IMR-90 (cell line): ENCODE data around the gene FARP1. TPM values are rescaled to one million over a fixed set of nuclear protein-coding genes. Genes with fewer than 3 reads are reported as not detected.

Experiments
- ATAC-seq: fragments of 200-7000 bp; cut with Tn5 transposase; 2 replicates; pipeline ENCODE4 v1.9.1; 2020; ENCODE audit warnings: low read depth, mild to moderate bottlenecking, moderate library complexity
- BruUV-seq: library from RNA; stranded (reverse); fragments of 400-500 nt; replicated peaks from 2 replicates; lab custom pipeline; 2021; lab: Mats Ljungman, UMichigan
- CTCF ChIA-PET: fragments of 300-600 bp; formaldehyde crosslinking; extraction: SDS; loops from one replicate; lab custom pipeline; 2021; ENCODE audit warnings: antibody characterized with exemption; lab: Yijun Ruan, JAX
- POLR2A ChIA-PET: fragments of 300-600 bp; sonication (Branson Sonifier 250); formaldehyde crosslinking; loops from one replicate; lab custom pipeline; 2022; ENCODE audit warnings: antibody characterized with exemption; ENCODE audit not compliant: unreplicated experiment; lab: Charles Lee
- DNase-seq: peaks from one replicate; pipeline ENCODE4 v3.0.0; 2013
- H2AFZ ChIP-seq: replicated peaks from 2 replicates; pipeline ENCODE3; 2013; ENCODE audit warnings: low read length, mild to moderate bottlenecking; ENCODE audit not compliant: poor library complexity
- H2AK5ac ChIP-seq: 2 replicates; pipeline ENCODE4 v1.6.1; 2013; ENCODE audit warnings: low read depth, low read length, inconsistent platforms
- H2AK9ac ChIP-seq: replicated peaks from 2 replicates; pipeline ENCODE3; 2013; ENCODE audit warnings: mild to moderate bottlenecking, low read depth, low read length, moderate library complexity; ENCODE audit not compliant: poor library complexity
- H2BK120ac ChIP-seq: 2 replicates; pipeline ENCODE4 v1.6.1; 2013; ENCODE audit warnings: low read depth, low read length, inconsistent platforms
- H2BK15ac ChIP-seq: 3 replicates; pipeline ENCODE4 v1.6.1; 2013; ENCODE audit warnings: low read depth, low read length, inconsistent platforms
- H2BK20ac ChIP-seq: 2 replicates; pipeline ENCODE4 v1.6.1; 2013; ENCODE audit warnings: low read depth, mild to moderate bottlenecking, inconsistent platforms, low read length, moderate library complexity
- H2BK5ac ChIP-seq: 2 replicates; pipeline ENCODE4 v1.6.1; 2013; ENCODE audit warnings: mild to moderate bottlenecking, low read depth, low read length, inconsistent platforms; ENCODE audit not compliant: poor library complexity, severe bottlenecking
- H3K14ac ChIP-seq: replicated peaks from 2 replicates; pipeline ENCODE4 v1.6.1; 2013; ENCODE audit warnings: low read depth, low read length, inconsistent platforms
- H3K18ac ChIP-seq: 2 replicates; pipeline ENCODE4 v1.6.1; 2013; ENCODE audit warnings: low read depth, low read length, control low read depth
- H3K23ac ChIP-seq: 2 replicates; pipeline ENCODE4 v1.6.1; 2013; ENCODE audit warnings: low read depth, low read length, inconsistent platforms
- H3K27ac ChIP-seq: 2 replicates; pipeline ENCODE4 v1.5.1; 2013; ENCODE audit warnings: mild to moderate bottlenecking, control low read depth, low read length; ENCODE audit not compliant: insufficient read depth
- H3K27me3 ChIP-seq: 2 replicates; pipeline ENCODE4 v1.6.1; 2013; ENCODE audit warnings: low read length; ENCODE audit not compliant: control insufficient read depth, insufficient read depth
- H3K36me3 ChIP-seq: 2 replicates; pipeline ENCODE4 v1.6.1; 2013; ENCODE audit warnings: low read length, mixed read lengths; ENCODE audit not compliant: control insufficient read depth, insufficient read depth
- H3K4ac ChIP-seq: 2 replicates; pipeline ENCODE4 v1.6.1; 2013; ENCODE audit warnings: low read depth, low read length, inconsistent platforms
- H3K4me1 ChIP-seq: 2 replicates; pipeline ENCODE4 v1.6.1; 2013; ENCODE audit warnings: low read length, mixed read lengths; ENCODE audit not compliant: control insufficient read depth, insufficient read depth
- H3K4me2 ChIP-seq: 2 replicates; pipeline ENCODE4 v1.6.1; 2013; ENCODE audit warnings: low read depth, mild to moderate bottlenecking, control low read depth, low read length, moderate library complexity
- H3K4me3 ChIP-seq: 2 replicates; pipeline ENCODE4 v1.5.1; 2013; ENCODE audit warnings: low read depth, mild to moderate bottlenecking, control low read depth, low read length, moderate library complexity; ENCODE audit not compliant: insufficient read depth
- H3K56ac ChIP-seq: 2 replicates; pipeline ENCODE4 v1.6.1; 2013; ENCODE audit warnings: low read length, inconsistent platforms; ENCODE audit not compliant: insufficient read depth; ENCODE audit errors: extremely low read depth
- H3K79me1 ChIP-seq, 2 experiments: 2 replicates each; pipeline ENCODE4 v1.6.1; 2013; ENCODE audit warnings: low read length in 2 of 2, inconsistent platforms in 1 of 2, low read depth in 1 of 2
- H3K9ac ChIP-seq: 2 replicates; pipeline ENCODE4 v1.6.1; 2013; ENCODE audit warnings: low read depth, low read length, control low read depth
- H3K9me1 ChIP-seq: 2 replicates; pipeline ENCODE4 v1.6.1; 2013; ENCODE audit warnings: low read length, inconsistent platforms; ENCODE audit not compliant: insufficient read depth
- H3K9me3 ChIP-seq: 2 replicates; pipeline ENCODE4 v1.6.1; 2013; ENCODE audit warnings: low read length; ENCODE audit not compliant: control insufficient read depth, insufficient read depth
- H4K20me1 ChIP-seq: 2 replicates; pipeline ENCODE4 v1.6.1; 2013; ENCODE audit warnings: low read length, inconsistent platforms; ENCODE audit not compliant: insufficient read depth
- H4K5ac ChIP-seq: 2 replicates; pipeline ENCODE4 v1.6.1; 2013; ENCODE audit warnings: mild to moderate bottlenecking, low read depth, low read length, control low read depth
- H4K8ac ChIP-seq, 2 experiments: 2 replicates each; pipeline ENCODE4 v1.6.1; 2013; ENCODE audit warnings: low read depth in 2 of 2, low read length in 2 of 2, control low read depth in 1 of 2, inconsistent platforms in 1 of 2
- H4K91ac ChIP-seq: 2 replicates; pipeline ENCODE4 v1.6.1; 2013; ENCODE audit warnings: low read depth, low read length, inconsistent platforms; ENCODE audit not compliant: insufficient read depth
- BHLHE40 ChIP-seq: fragments of 150-350 bp; IDR thresholded peaks from 2 replicates; pipeline ENCODE4 v1.6.1; 2016; ENCODE audit warnings: mild to moderate bottlenecking, low read depth, low read length
- CEBPB ChIP-seq: IDR thresholded peaks from 2 replicates; pipeline ENCODE4 v1.6.1; 2012; ENCODE audit warnings: low read depth, low read length, improper control_type of control experiment
- CHD1 ChIP-seq: IDR thresholded peaks from 2 replicates; pipeline ENCODE4 v1.6.1; 2012; ENCODE audit warnings: low read depth, low read length, improper control_type of control experiment
- FOS ChIP-seq: fragments of 150-350 bp; IDR thresholded peaks from 2 replicates; pipeline ENCODE4 v1.6.1; 2016; ENCODE audit warnings: low read depth, low read length
- MAFK ChIP-seq: IDR thresholded peaks from 2 replicates; pipeline ENCODE4 v1.6.1; 2012; ENCODE audit warnings: low read depth, low read length, improper control_type of control experiment
- MAZ ChIP-seq: IDR thresholded peaks from 2 replicates; pipeline ENCODE4 v1.6.1; 2012; ENCODE audit warnings: low read depth, mild to moderate bottlenecking, low read length, improper control_type of control experiment, moderate library complexity, borderline replicate concordance
- MXI1 ChIP-seq: IDR thresholded peaks from 2 replicates; pipeline ENCODE4 v1.6.1; 2012; ENCODE audit warnings: low read depth, mild to moderate bottlenecking, low read length, moderate library complexity, borderline replicate concordance
- NFE2L2 ChIP-seq: fragments of 150-350 bp; IDR thresholded peaks from 2 replicates; pipeline ENCODE4 v1.6.1; 2016; ENCODE audit warnings: low read depth, mild to moderate bottlenecking, low read length
- POLR2A ChIP-seq: IDR thresholded peaks from 2 replicates; pipeline ENCODE4 v1.6.1; 2012; ENCODE audit warnings: mild to moderate bottlenecking, low read depth, low read length
- RAD21 ChIP-seq: IDR thresholded peaks from 2 replicates; pipeline ENCODE4 v1.6.1; 2012; ENCODE audit warnings: low read length, improper control_type of control experiment
- RCOR1 ChIP-seq: IDR thresholded peaks from 2 replicates; pipeline ENCODE4 v1.6.1; 2012; ENCODE audit warnings: mild to moderate bottlenecking, low read length, improper control_type of control experiment; ENCODE audit not compliant: insufficient replicate concordance
- RFX5 ChIP-seq: IDR thresholded peaks from 2 replicates; pipeline ENCODE4 v1.8.0; 2012; ENCODE audit warnings: low read depth, mild to moderate bottlenecking, low read length, moderate library complexity
- SMC3 ChIP-seq: fragments of 150-350 bp; IDR thresholded peaks from 2 replicates; pipeline ENCODE4 v1.6.1; 2016; ENCODE audit warnings: low read depth, mild to moderate bottlenecking, antibody characterized with exemption, low read length, moderate library complexity
- WGBS, 2 experiments: methylation state at CpG; one replicate each; pipeline versions ENCODE4 v1.1.5 to v1.1.7; 2013; ENCODE audit warnings: missing lambda C conversion rate in 2 of 2; ENCODE audit not compliant: insufficient read length in 1 of 2; ENCODE audit errors: extremely low coverage in 2 of 2; 5-methylcytosine and 5-hydroxymethylcytosine counted together
- dilution Hi-C: fragments of 300-500 bp; cut with HindIII; formaldehyde crosslinking; loops from one replicate; pipeline ENCODE4 v1.14.3; 2018; ENCODE audit warnings: low sequenced_read_pairs; ENCODE audit not compliant: unreplicated experiment
- in situ Hi-C: fragments of 300-500 bp; cut with MboI; formaldehyde crosslinking; loops from 3 replicates; pipeline ENCODE4 v1.14.3; 2019; ENCODE audit warnings: low sequenced_read_pairs, inconsistent platforms, mixed read lengths
- intact Hi-C: fragments of 100-400 bp; cut with micrococcal nuclease; formaldehyde crosslinking; loops from 2 replicates; pipeline ENCODE4 v1.10.0; 2022
- polyA plus RNA-seq, 3 experiments: library from polyadenylated mRNA; depleted of rRNA; stranded (reverse); fragments of >200 nt; gene quantifications; 2 replicates each; pipeline ENCODE4 v1.2.3, GENCODE V29; 2012; ENCODE audit warnings: low replicate concordance in 1 of 3
- total RNA-seq: library from RNA; depleted of rRNA; stranded (reverse); fragments of >200 nt; gene quantifications from 2 replicates; pipeline ENCODE4 v1.2.3, GENCODE V29; 2012
- TF ChIP-seq, protein P1 (sequence below): fragments of 150-350 bp; IDR thresholded peaks from 2 replicates; pipeline ENCODE4 v1.6.1; 2017; ENCODE audit warnings: mild to moderate bottlenecking, antibody characterized with exemption, low read length, low read depth
- TF ChIP-seq, protein P2 (sequence below): conservative IDR thresholded peaks from 2 replicates; pipeline ENCODE4 v1.5.1; 2012; ENCODE audit warnings: mild to moderate bottlenecking, low read depth, low read length, improper control_type of control experiment
- TF ChIP-seq, protein P3 (sequence below): fragments of 150-350 bp; IDR thresholded peaks from 2 replicates; pipeline ENCODE4 v1.6.1; 2016; ENCODE audit warnings: low read depth, mild to moderate bottlenecking, low read length, moderate library complexity, borderline replicate concordance

FARP1 gene
- total and polyA plus RNA-seq, 2 of the 4 experiments (the other 2 are of a cell fraction) = 39.6 to 57.0 TPM

DNA sequence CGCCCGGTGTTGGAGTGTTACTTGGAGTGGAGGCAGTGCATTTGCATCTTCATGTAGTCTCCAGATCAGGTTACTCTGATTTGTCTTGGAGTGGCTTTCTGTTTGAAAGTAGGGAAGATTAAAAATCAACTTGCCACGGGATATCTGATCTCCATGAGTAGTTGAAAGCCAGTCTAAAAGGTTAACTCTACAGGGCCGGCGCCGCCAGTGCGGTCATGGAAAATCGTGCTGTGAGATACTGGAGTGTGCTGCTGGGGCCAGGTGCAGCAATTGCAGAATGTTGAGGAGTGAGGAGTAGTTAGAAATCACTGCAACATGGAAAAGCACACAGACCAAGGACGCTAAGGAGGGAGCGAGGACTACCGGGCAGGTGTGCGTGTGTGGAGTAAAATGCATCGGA lies 259.0 kb downstream of the FARP1 start:
- no peak overlapping the region for H2BK120ac ChIP-seq
- ChIA-PET POLR2A (no interaction called here), CTCF (interaction anchor here (0.6 kb wide), 1 partner anchor 387 kb away, joined by 7 read pairs; no protein-coding TSS in a partner anchor)
- no peak overlapping the region for H3K27ac ChIP-seq
- H4K8ac ChIP-seq = no peak overlapping the region
- no peak overlapping the region for H3K23ac ChIP-seq
- no peak overlapping the region for H3K4me3 ChIP-seq
- TF ChIP-seq RCOR1 = no peak
- TF ChIP-seq MAFK = no peak
- no peak for TF ChIP-seq NFE2L2
- TF ChIP-seq, protein P1, sequence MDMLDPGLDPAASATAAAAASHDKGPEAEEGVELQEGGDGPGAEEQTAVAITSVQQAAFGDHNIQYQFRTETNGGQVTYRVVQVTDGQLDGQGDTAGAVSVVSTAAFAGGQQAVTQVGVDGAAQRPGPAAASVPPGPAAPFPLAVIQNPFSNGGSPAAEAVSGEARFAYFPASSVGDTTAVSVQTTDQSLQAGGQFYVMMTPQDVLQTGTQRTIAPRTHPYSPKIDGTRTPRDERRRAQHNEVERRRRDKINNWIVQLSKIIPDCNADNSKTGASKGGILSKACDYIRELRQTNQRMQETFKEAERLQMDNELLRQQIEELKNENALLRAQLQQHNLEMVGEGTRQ = no peak
- TF ChIP-seq, protein P2, sequence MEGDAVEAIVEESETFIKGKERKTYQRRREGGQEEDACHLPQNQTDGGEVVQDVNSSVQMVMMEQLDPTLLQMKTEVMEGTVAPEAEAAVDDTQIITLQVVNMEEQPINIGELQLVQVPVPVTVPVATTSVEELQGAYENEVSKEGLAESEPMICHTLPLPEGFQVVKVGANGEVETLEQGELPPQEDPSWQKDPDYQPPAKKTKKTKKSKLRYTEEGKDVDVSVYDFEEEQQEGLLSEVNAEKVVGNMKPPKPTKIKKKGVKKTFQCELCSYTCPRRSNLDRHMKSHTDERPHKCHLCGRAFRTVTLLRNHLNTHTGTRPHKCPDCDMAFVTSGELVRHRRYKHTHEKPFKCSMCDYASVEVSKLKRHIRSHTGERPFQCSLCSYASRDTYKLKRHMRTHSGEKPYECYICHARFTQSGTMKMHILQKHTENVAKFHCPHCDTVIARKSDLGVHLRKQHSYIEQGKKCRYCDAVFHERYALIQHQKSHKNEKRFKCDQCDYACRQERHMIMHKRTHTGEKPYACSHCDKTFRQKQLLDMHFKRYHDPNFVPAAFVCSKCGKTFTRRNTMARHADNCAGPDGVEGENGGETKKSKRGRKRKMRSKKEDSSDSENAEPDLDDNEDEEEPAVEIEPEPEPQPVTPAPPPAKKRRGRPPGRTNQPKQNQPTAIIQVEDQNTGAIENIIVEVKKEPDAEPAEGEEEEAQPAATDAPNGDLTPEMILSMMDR = no peak
- TF ChIP-seq RFX5 = no peak
- TF ChIP-seq, protein P3, sequence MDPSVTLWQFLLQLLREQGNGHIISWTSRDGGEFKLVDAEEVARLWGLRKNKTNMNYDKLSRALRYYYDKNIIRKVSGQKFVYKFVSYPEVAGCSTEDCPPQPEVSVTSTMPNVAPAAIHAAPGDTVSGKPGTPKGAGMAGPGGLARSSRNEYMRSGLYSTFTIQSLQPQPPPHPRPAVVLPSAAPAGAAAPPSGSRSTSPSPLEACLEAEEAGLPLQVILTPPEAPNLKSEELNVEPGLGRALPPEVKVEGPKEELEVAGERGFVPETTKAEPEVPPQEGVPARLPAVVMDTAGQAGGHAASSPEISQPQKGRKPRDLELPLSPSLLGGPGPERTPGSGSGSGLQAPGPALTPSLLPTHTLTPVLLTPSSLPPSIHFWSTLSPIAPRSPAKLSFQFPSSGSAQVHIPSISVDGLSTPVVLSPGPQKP = no peak
- TF ChIP-seq SMC3 = no peak
- no peak for TF ChIP-seq BHLHE40
- no peak for TF ChIP-seq FOS
- TF ChIP-seq POLR2A = no peak
- no peak for TF ChIP-seq CEBPB
- no peak for TF ChIP-seq MAZ
- no peak for TF ChIP-seq CHD1
- no peak for TF ChIP-seq MXI1
- no peak for TF ChIP-seq RAD21
- no peak overlapping the region for H2AK9ac ChIP-seq
- in situ Hi-C loops (no loop called here), intact Hi-C loops (no loop called here), dilution Hi-C loops (no loop called here)
- H4K20me1 ChIP-seq = no peaks in the 10 kb centered on the region
- no peaks in the 10 kb centered on the region for H3K9me3 ChIP-seq
- BruUV-seq = no TSS peak
- H2BK5ac ChIP-seq = no peak overlapping the region
- ATAC-seq (no peak), DNase-seq (no peak)
- no peak overlapping the region for H3K4ac ChIP-seq
- H3K27me3 ChIP-seq = no peaks in the 10 kb centered on the region
- no peak overlapping the region for H2AK5ac ChIP-seq
- H4K5ac ChIP-seq = no peak overlapping the region
- no peak overlapping the region for H3K9ac ChIP-seq
- peaks cover 14% of the 10 kb centered on the region for H3K9me1 ChIP-seq
- no peak overlapping the region for H3K18ac ChIP-seq
- 85% methylated on average over 11 of the region's 13 CpGs; no CpG with 5 or more reads in 1 of the 2 experiments for WGBS, 2 experiments
- peaks cover 3% of the 10 kb centered on the region; the same call in 1 of the 2 replicates for H3K4me1 ChIP-seq
- no peak overlapping the region for H2BK15ac ChIP-seq
- no peak overlapping the region for H3K56ac ChIP-seq
- 0 out of 2 replicates have a peak overlapping the region, but pooled peaks have one; percentile 26 for H3K14ac ChIP-seq
- no peak overlapping the region for H3K4me2 ChIP-seq
- H4K91ac ChIP-seq = no peak overlapping the region
- H2AFZ ChIP-seq = no peak overlapping the region
- peaks cover 35% of the 10 kb centered on the region for H3K36me3 ChIP-seq
- H2BK20ac ChIP-seq = no peak overlapping the region
- peaks cover 12 to 48% of the 10 kb centered on the region in 2 experiments for H3K79me1 ChIP-seq
